HL-60 (cell line): ENCODE measurements around the gene STOM.

Experiments
- GABPA ChIP-seq: IDR thresholded peaks from 2 replicates; pipeline ENCODE4 v1.6.1; 2012; ENCODE audit warnings: low read depth
- POLR2AphosphoS5 ChIP-seq: IDR thresholded peaks from 2 replicates; pipeline ENCODE4 v1.6.1; 2012; ENCODE audit warnings: low read depth
- TF ChIP-seq, protein P1 (sequence below): IDR thresholded peaks from one replicate; pipeline ENCODE4 v1.5.1; 2011; ENCODE audit warnings: low read length, control low read depth, inconsistent platforms; ENCODE audit not compliant: insufficient read depth
- TF ChIP-seq, protein P2 (sequence below): IDR thresholded peaks from 2 replicates; pipeline ENCODE4 v1.6.1; 2012; ENCODE audit warnings: low read depth; ENCODE audit not compliant: insufficient replicate concordance

DNA sequence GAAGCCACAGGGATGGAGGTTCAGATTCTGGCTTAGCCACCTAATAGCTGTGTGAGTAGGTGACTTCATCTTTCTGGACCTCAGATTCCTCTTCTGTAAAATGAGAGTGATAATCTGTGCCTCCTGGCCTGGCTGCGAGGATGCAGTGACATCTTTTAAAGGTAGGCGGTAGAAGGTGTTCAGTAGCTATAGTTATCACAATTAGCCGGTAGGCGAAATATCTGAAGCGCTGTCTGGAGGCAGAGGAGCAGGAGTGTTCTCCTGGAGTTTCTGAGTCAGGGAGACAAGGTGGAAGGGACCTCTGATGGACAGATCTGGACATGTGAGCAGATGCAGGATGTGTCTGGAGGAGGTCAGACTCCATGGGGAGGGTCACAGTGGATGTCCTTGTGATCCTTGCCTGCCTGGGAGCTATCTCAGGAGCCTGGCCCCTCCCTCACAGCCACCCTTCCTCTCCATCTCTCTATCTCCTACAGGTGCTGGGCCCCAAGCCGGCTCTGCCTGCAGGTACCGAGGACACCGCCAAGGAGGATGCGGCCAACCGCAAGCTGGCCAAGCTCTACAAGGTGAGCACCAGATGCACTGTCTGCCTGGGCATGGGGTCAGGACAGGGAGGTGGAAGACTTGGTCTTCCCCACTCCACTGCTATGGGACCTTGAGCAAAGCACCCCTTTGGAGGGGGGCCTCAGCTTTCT, 56.4 kb downstream of the STOM start:
- TF ChIP-seq, protein P1, sequence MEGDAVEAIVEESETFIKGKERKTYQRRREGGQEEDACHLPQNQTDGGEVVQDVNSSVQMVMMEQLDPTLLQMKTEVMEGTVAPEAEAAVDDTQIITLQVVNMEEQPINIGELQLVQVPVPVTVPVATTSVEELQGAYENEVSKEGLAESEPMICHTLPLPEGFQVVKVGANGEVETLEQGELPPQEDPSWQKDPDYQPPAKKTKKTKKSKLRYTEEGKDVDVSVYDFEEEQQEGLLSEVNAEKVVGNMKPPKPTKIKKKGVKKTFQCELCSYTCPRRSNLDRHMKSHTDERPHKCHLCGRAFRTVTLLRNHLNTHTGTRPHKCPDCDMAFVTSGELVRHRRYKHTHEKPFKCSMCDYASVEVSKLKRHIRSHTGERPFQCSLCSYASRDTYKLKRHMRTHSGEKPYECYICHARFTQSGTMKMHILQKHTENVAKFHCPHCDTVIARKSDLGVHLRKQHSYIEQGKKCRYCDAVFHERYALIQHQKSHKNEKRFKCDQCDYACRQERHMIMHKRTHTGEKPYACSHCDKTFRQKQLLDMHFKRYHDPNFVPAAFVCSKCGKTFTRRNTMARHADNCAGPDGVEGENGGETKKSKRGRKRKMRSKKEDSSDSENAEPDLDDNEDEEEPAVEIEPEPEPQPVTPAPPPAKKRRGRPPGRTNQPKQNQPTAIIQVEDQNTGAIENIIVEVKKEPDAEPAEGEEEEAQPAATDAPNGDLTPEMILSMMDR = no peak
- no peak for TF ChIP-seq GABPA
- TF ChIP-seq, protein P2, sequence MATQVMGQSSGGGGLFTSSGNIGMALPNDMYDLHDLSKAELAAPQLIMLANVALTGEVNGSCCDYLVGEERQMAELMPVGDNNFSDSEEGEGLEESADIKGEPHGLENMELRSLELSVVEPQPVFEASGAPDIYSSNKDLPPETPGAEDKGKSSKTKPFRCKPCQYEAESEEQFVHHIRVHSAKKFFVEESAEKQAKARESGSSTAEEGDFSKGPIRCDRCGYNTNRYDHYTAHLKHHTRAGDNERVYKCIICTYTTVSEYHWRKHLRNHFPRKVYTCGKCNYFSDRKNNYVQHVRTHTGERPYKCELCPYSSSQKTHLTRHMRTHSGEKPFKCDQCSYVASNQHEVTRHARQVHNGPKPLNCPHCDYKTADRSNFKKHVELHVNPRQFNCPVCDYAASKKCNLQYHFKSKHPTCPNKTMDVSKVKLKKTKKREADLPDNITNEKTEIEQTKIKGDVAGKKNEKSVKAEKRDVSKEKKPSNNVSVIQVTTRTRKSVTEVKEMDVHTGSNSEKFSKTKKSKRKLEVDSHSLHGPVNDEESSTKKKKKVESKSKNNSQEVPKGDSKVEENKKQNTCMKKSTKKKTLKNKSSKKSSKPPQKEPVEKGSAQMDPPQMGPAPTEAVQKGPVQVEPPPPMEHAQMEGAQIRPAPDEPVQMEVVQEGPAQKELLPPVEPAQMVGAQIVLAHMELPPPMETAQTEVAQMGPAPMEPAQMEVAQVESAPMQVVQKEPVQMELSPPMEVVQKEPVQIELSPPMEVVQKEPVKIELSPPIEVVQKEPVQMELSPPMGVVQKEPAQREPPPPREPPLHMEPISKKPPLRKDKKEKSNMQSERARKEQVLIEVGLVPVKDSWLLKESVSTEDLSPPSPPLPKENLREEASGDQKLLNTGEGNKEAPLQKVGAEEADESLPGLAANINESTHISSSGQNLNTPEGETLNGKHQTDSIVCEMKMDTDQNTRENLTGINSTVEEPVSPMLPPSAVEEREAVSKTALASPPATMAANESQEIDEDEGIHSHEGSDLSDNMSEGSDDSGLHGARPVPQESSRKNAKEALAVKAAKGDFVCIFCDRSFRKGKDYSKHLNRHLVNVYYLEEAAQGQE = no peak
- TF ChIP-seq POLR2AphosphoS5 = no peak
